Measurements from ENCODE around the gene RALGPS1. TPM values are rescaled to one million over a fixed set of nuclear protein-coding genes. Genes with fewer than 3 reads are reported as not detected.

The RALGPS1 gene
- polyA plus RNA-seq, 1 of the 3 experiments (the other 2 are of a cell fraction): 3.9 TPM

DNA sequence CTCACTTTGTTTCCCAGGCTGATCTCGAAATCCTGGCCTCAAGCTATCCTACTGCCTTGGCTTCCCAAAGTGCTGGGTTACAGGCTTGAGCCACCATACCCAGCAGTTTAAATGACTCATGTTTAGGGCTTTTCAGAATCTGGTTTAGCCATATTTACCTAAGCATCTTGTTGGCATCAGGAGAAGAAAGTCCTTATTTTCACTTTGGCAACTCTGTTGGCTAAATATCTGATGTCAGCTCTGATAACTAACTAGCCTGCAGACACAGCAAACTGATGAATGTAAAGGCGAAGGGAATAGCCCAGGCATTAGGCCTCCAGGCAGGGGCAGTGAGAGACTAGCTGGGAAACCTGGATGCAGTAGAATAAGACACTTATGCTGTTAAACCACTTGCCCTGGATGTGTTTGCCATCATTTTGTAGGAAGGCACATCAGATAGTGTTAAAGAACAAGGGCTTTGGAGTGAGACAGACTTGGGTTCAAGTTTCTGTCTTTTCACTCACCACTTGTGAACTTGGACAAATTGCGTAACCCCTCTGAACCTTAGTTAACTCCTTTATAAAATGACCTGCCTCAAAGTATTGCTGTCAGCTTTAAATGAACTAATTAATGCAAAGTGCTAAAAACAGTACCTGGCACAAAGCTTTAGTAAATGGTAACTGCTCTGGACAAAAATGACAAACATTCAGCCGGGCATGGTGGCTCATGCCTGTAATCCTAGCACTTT lies 315.3 kb downstream of the RALGPS1 start:
- H3K4me3 ChIP-seq (ENCODE audit: low read depth in 2 of 2, low read length in 1 of 2): no peak overlapping the region

DNA sequence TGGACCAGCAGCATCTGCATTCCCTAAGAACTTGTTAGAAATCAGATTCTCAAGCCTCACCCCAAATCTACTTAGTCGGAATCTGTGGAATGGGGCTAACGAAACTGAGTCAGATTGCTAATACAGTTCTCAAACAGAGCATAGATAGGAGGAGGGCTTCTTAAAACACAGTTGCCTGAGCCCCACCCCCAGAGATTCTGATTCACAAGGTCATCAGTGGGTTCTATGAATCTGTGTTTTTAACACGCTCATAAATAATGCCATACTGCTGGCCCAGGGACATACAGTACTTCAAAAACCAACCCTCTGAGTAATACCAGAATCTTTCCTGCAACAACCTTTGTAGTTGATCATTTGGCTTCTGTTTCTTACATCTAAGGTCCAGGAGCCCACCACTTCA lies 317.1 kb downstream of the RALGPS1 start:
- DNase-seq: no peak
- Histone ChIP-seq H3K27ac (ENCODE audit: low read depth in 2 of 2, low read length in 1 of 2) (no peak overlapping the region), H3K9ac (no peak overlapping the region), H3K9me3 (no peaks in the 10 kb centered on the region), H3K9me2 (no peaks in the 10 kb centered on the region), H4K20me1 (ENCODE audit: insufficient read depth) (no peaks in the 10 kb centered on the region), H3K4me3 (ENCODE audit: low read depth in 2 of 2, low read length in 1 of 2) (no peak overlapping the region), H3K4me1 (ENCODE audit: control insufficient read depth in 1 of 2, insufficient read depth in 2 of 2, low read depth in 1 of 2, low read length in 1 of 2) (peaks cover 7 to 14% of the 10 kb centered on the region in 2 experiments; a peak in 2 of 4 replicates), H2AFZ (ENCODE audit: low read depth) (no peak overlapping the region), H3F3A (replicated peaks; ENCODE audit: insufficient read depth) (peaks cover under 1% of the 10 kb centered on the region), H3K36me3 (replicated peaks in 1 of 2; ENCODE audit: control insufficient read depth in 1 of 2, insufficient read depth in 2 of 2, low read length in 1 of 2) (no peaks in the 10 kb centered on the region), H3K4me2 (no peak overlapping the region), H3K27me3 (ENCODE audit: insufficient read depth) (no peaks in the 10 kb centered on the region), H3K79me2 (ENCODE audit: insufficient read depth) (0 out of 2 replicates have a peak, but pooled peaks cover 4% of the 10 kb centered on the region)
- TF ChIP-seq GATA2 (CRISPR knock-in tag; IDR thresholded peaks at IDR 0.05): no peak
- TF ChIP-seq ELF1 (IDR thresholded peaks at IDR 0.05): no peak
- no peak for TF ChIP-seq FOSL2 (IDR thresholded peaks at IDR 0.05; ENCODE audit: borderline replicate concordance, low read depth)
- no peak for TF ChIP-seq CTCF (IDR thresholded peaks at IDR 0.05)
- no peak for TF ChIP-seq SMC3 (IDR thresholded peaks at IDR 0.05; ENCODE audit: low read depth, low read length)
- TF ChIP-seq, protein P1, sequence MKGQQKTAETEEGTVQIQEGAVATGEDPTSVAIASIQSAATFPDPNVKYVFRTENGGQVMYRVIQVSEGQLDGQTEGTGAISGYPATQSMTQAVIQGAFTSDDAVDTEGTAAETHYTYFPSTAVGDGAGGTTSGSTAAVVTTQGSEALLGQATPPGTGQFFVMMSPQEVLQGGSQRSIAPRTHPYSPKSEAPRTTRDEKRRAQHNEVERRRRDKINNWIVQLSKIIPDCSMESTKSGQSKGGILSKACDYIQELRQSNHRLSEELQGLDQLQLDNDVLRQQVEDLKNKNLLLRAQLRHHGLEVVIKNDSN (IDR thresholded peaks at IDR 0.05; ENCODE audit: borderline replicate concordance, low read depth): no peak
- ChIA-PET POLR2A (no interaction called here), CTCF (interaction anchor here (1.3 to 2.2 kb wide), 2 partner anchors 116 to 123 kb away, joined by 3 to 6 read pairs; no protein-coding TSS in a partner anchor)
- 87% methylated on average over 3 of the region's 3 CpGs for WGBS (ENCODE audit: low lambda C conversion rate)

More for the DNA sequence above, 315.3 kb downstream of the RALGPS1 start:
- H3K9ac ChIP-seq: no peak overlapping the region
- H3K4me2 ChIP-seq: no peak overlapping the region
- DNase-seq: no peak
- no peaks in the 10 kb centered on the region for H4K20me1 ChIP-seq (ENCODE audit: insufficient read depth)
- H3K9me3 ChIP-seq: no peaks in the 10 kb centered on the region
- H3K36me3 ChIP-seq (replicated peaks in 1 of 2; ENCODE audit: control insufficient read depth in 1 of 2, insufficient read depth in 2 of 2, low read length in 1 of 2): no peaks in the 10 kb centered on the region
- peaks cover 14 to 24% of the 10 kb centered on the region in 2 experiments; a peak in 3 of 4 replicates for H3K4me1 ChIP-seq (ENCODE audit: control insufficient read depth in 1 of 2, insufficient read depth in 2 of 2, low read depth in 1 of 2, low read length in 1 of 2)
- no peaks in the 10 kb centered on the region for H3K27me3 ChIP-seq (ENCODE audit: insufficient read depth)
- 92% methylated on average over 4 of the region's 4 CpGs for WGBS (ENCODE audit: low lambda C conversion rate)
- H3K27ac ChIP-seq (ENCODE audit: low read depth in 2 of 2, low read length in 1 of 2): no peak overlapping the region
- ChIA-PET CTCF (interaction anchor here (1.2 to 1.3 kb wide), 3 partner anchors 13 to 125 kb away, joined by 3 read pairs; no protein-coding TSS in a partner anchor), POLR2A (no interaction called here)
- H2AFZ ChIP-seq (ENCODE audit: low read depth): no peak overlapping the region
- peaks cover 5% of the 10 kb centered on the region for H3F3A ChIP-seq (replicated peaks; ENCODE audit: insufficient read depth)
- no peak for TF ChIP-seq RFX5 (IDR thresholded peaks at IDR 0.05; ENCODE audit: low read length)
- TF ChIP-seq TEAD4 (IDR thresholded peaks at IDR 0.05; ENCODE audit: borderline replicate concordance, insufficient read depth): no peak
- TF ChIP-seq RXRA (IDR thresholded peaks at IDR 0.05; ENCODE audit: borderline replicate concordance, low read depth): no peak
- H3K79me2 ChIP-seq (ENCODE audit: insufficient read depth): 0 out of 2 replicates have a peak, but pooled peaks cover 4% of the 10 kb centered on the region
- H3K9me2 ChIP-seq: no peaks in the 10 kb centered on the region
